Measurements from ENCODE around the gene EPHA2.

GRCh38 chr1:16115468-16115983 lies 40.3 kb downstream of the EPHA2 start:
- TF ChIP-seq, protein P1, sequence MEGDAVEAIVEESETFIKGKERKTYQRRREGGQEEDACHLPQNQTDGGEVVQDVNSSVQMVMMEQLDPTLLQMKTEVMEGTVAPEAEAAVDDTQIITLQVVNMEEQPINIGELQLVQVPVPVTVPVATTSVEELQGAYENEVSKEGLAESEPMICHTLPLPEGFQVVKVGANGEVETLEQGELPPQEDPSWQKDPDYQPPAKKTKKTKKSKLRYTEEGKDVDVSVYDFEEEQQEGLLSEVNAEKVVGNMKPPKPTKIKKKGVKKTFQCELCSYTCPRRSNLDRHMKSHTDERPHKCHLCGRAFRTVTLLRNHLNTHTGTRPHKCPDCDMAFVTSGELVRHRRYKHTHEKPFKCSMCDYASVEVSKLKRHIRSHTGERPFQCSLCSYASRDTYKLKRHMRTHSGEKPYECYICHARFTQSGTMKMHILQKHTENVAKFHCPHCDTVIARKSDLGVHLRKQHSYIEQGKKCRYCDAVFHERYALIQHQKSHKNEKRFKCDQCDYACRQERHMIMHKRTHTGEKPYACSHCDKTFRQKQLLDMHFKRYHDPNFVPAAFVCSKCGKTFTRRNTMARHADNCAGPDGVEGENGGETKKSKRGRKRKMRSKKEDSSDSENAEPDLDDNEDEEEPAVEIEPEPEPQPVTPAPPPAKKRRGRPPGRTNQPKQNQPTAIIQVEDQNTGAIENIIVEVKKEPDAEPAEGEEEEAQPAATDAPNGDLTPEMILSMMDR (IDR thresholded peaks at IDR 0.05) = no peak
- TF ChIP-seq POLR2AphosphoS5 (IDR thresholded peaks at IDR 0.05; ENCODE audit: low read depth, low read length) (no peak), TCF7L2 (IDR thresholded peaks at IDR 0.05; ENCODE audit: low read depth, low read length) (no peak)
- TF ChIP-seq, protein P2, sequence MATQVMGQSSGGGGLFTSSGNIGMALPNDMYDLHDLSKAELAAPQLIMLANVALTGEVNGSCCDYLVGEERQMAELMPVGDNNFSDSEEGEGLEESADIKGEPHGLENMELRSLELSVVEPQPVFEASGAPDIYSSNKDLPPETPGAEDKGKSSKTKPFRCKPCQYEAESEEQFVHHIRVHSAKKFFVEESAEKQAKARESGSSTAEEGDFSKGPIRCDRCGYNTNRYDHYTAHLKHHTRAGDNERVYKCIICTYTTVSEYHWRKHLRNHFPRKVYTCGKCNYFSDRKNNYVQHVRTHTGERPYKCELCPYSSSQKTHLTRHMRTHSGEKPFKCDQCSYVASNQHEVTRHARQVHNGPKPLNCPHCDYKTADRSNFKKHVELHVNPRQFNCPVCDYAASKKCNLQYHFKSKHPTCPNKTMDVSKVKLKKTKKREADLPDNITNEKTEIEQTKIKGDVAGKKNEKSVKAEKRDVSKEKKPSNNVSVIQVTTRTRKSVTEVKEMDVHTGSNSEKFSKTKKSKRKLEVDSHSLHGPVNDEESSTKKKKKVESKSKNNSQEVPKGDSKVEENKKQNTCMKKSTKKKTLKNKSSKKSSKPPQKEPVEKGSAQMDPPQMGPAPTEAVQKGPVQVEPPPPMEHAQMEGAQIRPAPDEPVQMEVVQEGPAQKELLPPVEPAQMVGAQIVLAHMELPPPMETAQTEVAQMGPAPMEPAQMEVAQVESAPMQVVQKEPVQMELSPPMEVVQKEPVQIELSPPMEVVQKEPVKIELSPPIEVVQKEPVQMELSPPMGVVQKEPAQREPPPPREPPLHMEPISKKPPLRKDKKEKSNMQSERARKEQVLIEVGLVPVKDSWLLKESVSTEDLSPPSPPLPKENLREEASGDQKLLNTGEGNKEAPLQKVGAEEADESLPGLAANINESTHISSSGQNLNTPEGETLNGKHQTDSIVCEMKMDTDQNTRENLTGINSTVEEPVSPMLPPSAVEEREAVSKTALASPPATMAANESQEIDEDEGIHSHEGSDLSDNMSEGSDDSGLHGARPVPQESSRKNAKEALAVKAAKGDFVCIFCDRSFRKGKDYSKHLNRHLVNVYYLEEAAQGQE (IDR thresholded peaks at IDR 0.05; ENCODE audit: insufficient read depth in 1 of 2, low read depth in 2 of 2, low read length in 1 of 2) = no peak
